GM23248 (cell line): Measurements from ENCODE around the gene APH1B. TPM values are rescaled to one million over a fixed set of nuclear protein-coding genes. Genes with fewer than 3 reads are reported as not detected.
A peak's percentile ranks its signal among the peaks of the same experiment; 100 is the strongest.
"Not testable (repeated sequence)": the region's sequence is repeated elsewhere in the genome, so short reads cannot be mapped to it uniquely, and the experiment has no call there.

Experiments
- DNase-seq: peaks from one replicate; pipeline ENCODE4 v3.0.0-alpha.2; 2015
- H2AFZ ChIP-seq: fragments of 200-600 bp; sonication (generic); 2 replicates; pipeline ENCODE4 v1.6.1; 2016; ENCODE audit warnings: antibody characterized with exemption
- H3F3A ChIP-seq: fragments of 200-600 bp; sonication (generic); 2 replicates; pipeline ENCODE4 v1.6.1; 2016; ENCODE audit warnings: mild to moderate bottlenecking, antibody characterized with exemption, mixed run types; ENCODE audit not compliant: insufficient read depth
- H3K27ac ChIP-seq: fragments of 200-600 bp; sonication (generic); 2 replicates; pipeline ENCODE4 v1.5.1; 2016; ENCODE audit warnings: mild to moderate bottlenecking
- H3K27me3 ChIP-seq: fragments of 200-600 bp; sonication (generic); replicated peaks from 2 replicates; pipeline ENCODE4 v1.6.1; 2016; ENCODE audit warnings: mild to moderate bottlenecking; ENCODE audit not compliant: insufficient read depth
- H3K36me3 ChIP-seq: fragments of 200-600 bp; sonication (generic); 2 replicates; pipeline ENCODE4 v1.6.1; 2016; ENCODE audit warnings: low read depth, mild to moderate bottlenecking
- H3K4me1 ChIP-seq: fragments of 200-600 bp; sonication (generic); 2 replicates; pipeline ENCODE4 v1.6.1; 2016; ENCODE audit warnings: mild to moderate bottlenecking; ENCODE audit not compliant: insufficient read depth
- H3K4me2 ChIP-seq: fragments of 200-600 bp; sonication (generic); one replicate; pipeline ENCODE4 v1.6.1; 2016; ENCODE audit warnings: mild to moderate bottlenecking; ENCODE audit not compliant: unreplicated experiment
- H3K4me3 ChIP-seq: fragments of 200-600 bp; sonication (generic); 2 replicates; pipeline ENCODE4 v1.5.1; 2016; ENCODE audit warnings: mild to moderate bottlenecking
- H3K79me2 ChIP-seq: fragments of 200-600 bp; sonication (generic); 2 replicates; pipeline ENCODE4 v1.6.1; 2016; ENCODE audit warnings: mild to moderate bottlenecking; ENCODE audit not compliant: insufficient read depth
- H3K9ac ChIP-seq: fragments of 200-600 bp; sonication (generic); 2 replicates; pipeline ENCODE4 v1.6.1; 2016; ENCODE audit warnings: mild to moderate bottlenecking
- H3K9me2 ChIP-seq: fragments of 200-600 bp; sonication (generic); 2 replicates; pipeline ENCODE4 v1.6.1; 2016; ENCODE audit warnings: mixed run types, mild to moderate bottlenecking, moderate library complexity; ENCODE audit not compliant: insufficient read depth
- H3K9me3 ChIP-seq: fragments of 200-600 bp; sonication (generic); one replicate; pipeline ENCODE4 v1.6.1; 2017; ENCODE audit warnings: low read depth
- H4K20me1 ChIP-seq: fragments of 200-600 bp; sonication (generic); 2 replicates; pipeline ENCODE4 v1.6.0; 2016; ENCODE audit not compliant: insufficient read depth
- EZH2 ChIP-seq: fragments of 200-600 bp; sonication (generic); IDR thresholded peaks from 2 replicates; pipeline ENCODE4 v1.6.1; 2018; ENCODE audit warnings: antibody characterized with exemption, mild to moderate bottlenecking; ENCODE audit not compliant: insufficient read depth, poor library complexity, severe bottlenecking
- EZH2phosphoT487 ChIP-seq: fragments of 200-600 bp; sonication (generic); IDR thresholded peaks from 2 replicates; pipeline ENCODE4 v1.6.1; 2018; ENCODE audit warnings: antibody characterized with exemption, moderate library complexity, mild to moderate bottlenecking, low read depth; ENCODE audit not compliant: insufficient read depth
- WGBS, 2 experiments: methylation state at CpG; one replicate each; pipeline ENCODE4 v1.1.6; 2015 to 2017; ENCODE audit warnings: low lambda C conversion rate in 2 of 2, low coverage in 1 of 2; ENCODE audit errors: missing lambda C conversion rate in 2 of 2; 5-methylcytosine and 5-hydroxymethylcytosine counted together
- in situ Hi-C: fragments of 300-500 bp; cut with MboI; formaldehyde crosslinking; loops from 2 replicates; pipeline ENCODE4 v1.15.0; 2020
- polyA plus RNA-seq: library from polyadenylated mRNA; unstranded; fragments of >200 nt; fragmentation: Nextera tagmentation; extraction: Ambion mirVana; gene quantifications from 2 replicates; pipeline ENCODE4 v1.2.1, GENCODE V29; 2016
- total RNA-seq: library from RNA; depleted of rRNA; stranded (reverse); fragments of >200 nt; shearing (Covaris generic); gene quantifications from 2 replicates; pipeline ENCODE4 v1.2.3, GENCODE V29; 2014

APH1B gene
- total and polyA plus RNA-seq, 2 experiments from 2014 or later = 15.8 to 40.5 TPM

DNA sequence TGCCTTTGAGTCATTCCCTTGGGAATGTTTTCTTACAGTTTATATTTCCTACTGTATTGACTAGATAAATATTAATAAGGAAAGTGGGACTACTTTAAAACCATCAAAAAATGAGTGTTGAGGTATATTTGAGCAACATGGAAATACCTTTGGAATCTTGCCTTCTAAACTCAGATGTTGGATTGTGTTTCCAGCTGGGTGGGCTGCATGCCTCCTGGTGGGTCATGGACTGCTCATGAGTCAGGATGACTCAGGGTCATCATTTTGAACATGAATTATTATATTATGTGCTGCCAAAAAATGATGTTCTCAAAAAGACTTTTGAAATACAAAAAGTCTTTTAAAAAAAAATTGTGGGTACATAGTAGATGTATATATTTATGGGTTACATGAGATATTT lies 41.1 kb upstream of the APH1B start:
- TF ChIP-seq EZH2phosphoT487 (no peak), EZH2 (no peak)
- Histone ChIP-seq H3K27ac (peak overlapping the region; percentile 32), H3K4me2 (peak overlapping the region; percentile 39), H3K4me1 (peaks cover 74% of the 10 kb centered on the region), H2AFZ (no peak overlapping the region), H3K9ac (no peak overlapping the region), H3K79me2 (peaks cover 78% of the 10 kb centered on the region), H3K36me3 (no peaks in the 10 kb centered on the region), H3K9me2 (no peaks in the 10 kb centered on the region), H3K27me3 (no peaks in the 10 kb centered on the region), H3K9me3 (no peaks in the 10 kb centered on the region), H3F3A (peaks cover 80% of the 10 kb centered on the region), H3K4me3 (no peak overlapping the region), H4K20me1 (no peaks in the 10 kb centered on the region)
- in situ Hi-C loops = no loop called here
- DNase-seq = peak; percentile 65

DNA sequence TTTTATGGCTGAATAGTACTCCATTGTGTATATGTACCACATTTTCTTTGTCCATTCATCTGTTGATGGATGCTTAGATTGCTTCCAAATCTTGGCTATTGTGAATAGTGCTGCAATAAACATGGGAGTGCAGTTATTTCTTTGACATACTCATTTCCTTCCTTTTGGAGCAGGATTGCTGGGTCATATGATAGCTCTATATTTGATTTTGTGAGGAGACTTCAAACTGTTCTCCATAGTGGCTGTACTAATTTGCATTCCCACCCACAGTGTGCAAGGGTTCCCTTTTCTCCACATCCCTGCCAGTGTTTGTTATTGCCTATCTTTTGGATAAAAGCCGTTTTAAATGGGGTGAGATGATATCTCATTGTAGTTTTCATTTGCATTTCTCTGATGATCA lies 40.3 kb upstream of the APH1B start:
- H3K4me1 ChIP-seq = peaks cover 67% of the 10 kb centered on the region
- H2AFZ ChIP-seq, DNase-seq, in situ Hi-C loops, H3K4me2 ChIP-seq, H3K9me3 ChIP-seq, H3K4me3 ChIP-seq, H3K27me3 ChIP-seq, H3K27ac ChIP-seq, H3K9ac ChIP-seq, H3K9me2 ChIP-seq, H3K36me3 ChIP-seq, H4K20me1 ChIP-seq: not testable (repeated sequence)
- WGBS, 2 experiments = 42 to 52% methylated on average over 1 of the region's 1 CpG
- H3K79me2 ChIP-seq = peaks cover 78% of the 10 kb centered on the region
- peaks cover 73% of the 10 kb centered on the region for H3F3A ChIP-seq

DNA sequence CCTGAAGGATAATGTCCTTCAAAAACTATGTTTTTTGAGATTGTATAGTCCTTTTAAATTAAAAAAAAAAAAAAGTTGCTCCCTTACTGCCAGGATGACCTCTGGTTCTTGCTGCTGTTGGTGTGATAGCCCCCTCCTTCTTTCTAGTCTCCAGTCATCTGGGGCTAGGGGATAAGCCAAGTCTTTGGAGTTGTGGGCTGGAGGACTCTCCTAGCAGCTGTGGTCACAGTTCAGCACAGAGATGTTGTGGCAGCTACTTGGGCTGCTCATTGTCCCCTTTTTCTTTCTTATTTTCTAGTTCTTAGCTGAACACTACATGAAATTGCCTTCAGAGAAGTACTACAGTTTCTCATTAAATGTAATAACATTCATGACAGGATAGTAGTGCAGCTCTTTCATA lies 39.2 kb upstream of the APH1B start:
- no peaks in the 10 kb centered on the region for H3K9me2 ChIP-seq
- no peak overlapping the region for H2AFZ ChIP-seq
- H3K4me2 ChIP-seq = no peak overlapping the region
- peaks cover 75% of the 10 kb centered on the region for H3K79me2 ChIP-seq
- H3K9ac ChIP-seq = no peak overlapping the region
- no peaks in the 10 kb centered on the region for H4K20me1 ChIP-seq
- in situ Hi-C loops = no loop called here
- no peak overlapping the region for H3K4me3 ChIP-seq
- peak overlapping the region; percentile 64; the same call in 1 of the 2 replicates for H3K27ac ChIP-seq
- no peak for DNase-seq
- H3K36me3 ChIP-seq = no peaks in the 10 kb centered on the region
- H3K27me3 ChIP-seq = no peaks in the 10 kb centered on the region
- H3F3A ChIP-seq = peaks cover 67% of the 10 kb centered on the region
- H3K9me3 ChIP-seq = no peaks in the 10 kb centered on the region
- no peak for TF ChIP-seq EZH2phosphoT487
- no peak for TF ChIP-seq EZH2
- peaks cover 57% of the 10 kb centered on the region for H3K4me1 ChIP-seq

DNA sequence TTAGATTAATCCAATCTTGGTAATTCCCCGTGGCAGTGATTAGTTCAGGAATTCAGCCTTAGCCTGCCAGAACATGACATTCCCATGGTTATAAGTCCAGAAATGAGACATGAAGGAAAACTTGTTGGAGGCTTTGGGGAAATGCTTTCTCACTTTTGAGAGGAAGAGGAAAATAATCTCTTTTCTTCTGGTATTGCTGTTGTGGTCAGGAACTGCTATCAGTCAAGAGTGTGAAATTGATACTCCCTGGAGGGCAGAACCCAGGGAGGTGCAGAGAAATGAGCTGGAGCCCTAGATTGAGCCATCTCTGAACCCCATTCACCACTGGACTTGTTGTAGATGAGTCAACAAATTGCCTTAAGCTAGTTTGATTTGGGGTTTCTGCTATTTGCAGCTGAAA lies 38.6 kb upstream of the APH1B start:
- no peaks in the 10 kb centered on the region for H4K20me1 ChIP-seq
- peaks cover 71% of the 10 kb centered on the region for H3K79me2 ChIP-seq
- H3K27ac ChIP-seq = peak overlapping the region; percentile 64
- no peaks in the 10 kb centered on the region for H3K27me3 ChIP-seq
- peak; percentile 77; the same call in 1 of the 2 replicates for TF ChIP-seq EZH2phosphoT487
- TF ChIP-seq EZH2 = no peak
- H3K4me2 ChIP-seq = peak overlapping the region; percentile 33
- peaks cover 57% of the 10 kb centered on the region for H3K4me1 ChIP-seq
- peak; percentile 83 for DNase-seq
- in situ Hi-C loops = no loop called here
- H3K9me3 ChIP-seq = no peaks in the 10 kb centered on the region
- H3K9ac ChIP-seq = no peak overlapping the region
- no peak overlapping the region for H2AFZ ChIP-seq
- WGBS, 2 experiments = 0 to 5% methylated on average over 1 of the region's 1 CpG
- H3F3A ChIP-seq = peaks cover 67% of the 10 kb centered on the region
- no peak overlapping the region for H3K4me3 ChIP-seq
- H3K36me3 ChIP-seq = no peaks in the 10 kb centered on the region
- no peaks in the 10 kb centered on the region for H3K9me2 ChIP-seq

DNA sequence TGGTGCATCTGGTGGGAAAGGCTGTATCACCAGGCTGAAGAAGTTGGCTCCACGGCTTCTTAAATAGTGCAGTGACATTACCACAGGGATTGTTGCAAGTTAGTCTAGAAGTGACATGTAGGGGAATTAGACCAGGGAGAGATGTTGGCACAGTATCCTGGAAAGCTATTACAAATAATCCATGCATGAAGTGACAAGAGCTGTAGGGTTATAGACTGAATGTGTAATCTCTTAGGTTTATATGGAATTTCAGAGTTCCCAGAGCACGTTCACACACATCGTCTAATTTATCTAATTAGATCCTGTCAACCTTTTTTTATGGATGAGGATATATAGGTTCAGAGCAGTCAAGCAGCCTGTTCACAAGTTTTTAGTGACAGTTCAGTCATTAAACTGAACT lies 37.3 kb upstream of the APH1B start:
- Histone ChIP-seq H2AFZ (no peak overlapping the region), H3K9me3 (no peaks in the 10 kb centered on the region), H3F3A (peaks cover 65% of the 10 kb centered on the region), H3K27me3 (no peaks in the 10 kb centered on the region), H3K4me1 (peaks cover 57% of the 10 kb centered on the region), H3K4me2 (no peak overlapping the region), H3K9ac (no peak overlapping the region), H3K4me3 (no peak overlapping the region), H3K79me2 (peaks cover 64% of the 10 kb centered on the region), H3K27ac (no peak overlapping the region), H3K9me2 (no peaks in the 10 kb centered on the region), H3K36me3 (no peaks in the 10 kb centered on the region), H4K20me1 (no peaks in the 10 kb centered on the region)
- TF ChIP-seq EZH2 (no peak), EZH2phosphoT487 (no peak)
- DNase-seq = no peak
- in situ Hi-C loops = no loop called here
- 94 to 98% methylated on average over 3 of the region's 3 CpGs for WGBS, 2 experiments
